LNCAP (cell line): ENCODE measurements around the gene FBXO10.

Source experiments
- TF ChIP-seq, protein P1 (sequence below): fragments of 450-650 bp; IDR thresholded peaks from 2 replicates; pipeline ENCODE4 v1.5.1; 2017; ENCODE audit warnings: mild to moderate bottlenecking

FBXO10 gene

GRCh38 chr9:37620396-37620795, 44.2 kb upstream of the FBXO10 start:
- TF ChIP-seq, protein P1, sequence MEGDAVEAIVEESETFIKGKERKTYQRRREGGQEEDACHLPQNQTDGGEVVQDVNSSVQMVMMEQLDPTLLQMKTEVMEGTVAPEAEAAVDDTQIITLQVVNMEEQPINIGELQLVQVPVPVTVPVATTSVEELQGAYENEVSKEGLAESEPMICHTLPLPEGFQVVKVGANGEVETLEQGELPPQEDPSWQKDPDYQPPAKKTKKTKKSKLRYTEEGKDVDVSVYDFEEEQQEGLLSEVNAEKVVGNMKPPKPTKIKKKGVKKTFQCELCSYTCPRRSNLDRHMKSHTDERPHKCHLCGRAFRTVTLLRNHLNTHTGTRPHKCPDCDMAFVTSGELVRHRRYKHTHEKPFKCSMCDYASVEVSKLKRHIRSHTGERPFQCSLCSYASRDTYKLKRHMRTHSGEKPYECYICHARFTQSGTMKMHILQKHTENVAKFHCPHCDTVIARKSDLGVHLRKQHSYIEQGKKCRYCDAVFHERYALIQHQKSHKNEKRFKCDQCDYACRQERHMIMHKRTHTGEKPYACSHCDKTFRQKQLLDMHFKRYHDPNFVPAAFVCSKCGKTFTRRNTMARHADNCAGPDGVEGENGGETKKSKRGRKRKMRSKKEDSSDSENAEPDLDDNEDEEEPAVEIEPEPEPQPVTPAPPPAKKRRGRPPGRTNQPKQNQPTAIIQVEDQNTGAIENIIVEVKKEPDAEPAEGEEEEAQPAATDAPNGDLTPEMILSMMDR, result no peak

- TF ChIP-seq, protein P1, result no peak
Observed at GRCh38 chr9:37619806-37620205, 43.6 kb upstream of the FBXO10 start.

DNA sequence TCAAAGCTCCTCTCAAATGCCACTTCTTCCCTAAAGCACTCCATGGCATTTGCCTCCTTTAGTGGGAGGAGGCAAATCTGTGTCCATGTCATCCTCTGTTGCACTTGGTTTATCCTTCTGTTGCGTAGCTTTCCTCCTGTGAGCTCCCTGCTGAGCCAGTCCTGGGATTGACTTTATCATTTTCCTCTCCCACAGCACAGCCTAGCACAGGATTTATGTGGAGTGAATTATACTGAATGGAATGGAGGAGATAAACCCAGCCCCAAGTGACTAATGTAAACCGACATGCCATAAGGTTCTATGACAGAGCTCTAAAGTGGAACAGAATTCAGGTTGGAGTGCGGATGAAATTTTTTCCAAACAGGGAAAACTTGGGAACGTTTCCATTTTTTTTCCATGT, 42.6 kb upstream of the FBXO10 start:
- TF ChIP-seq, protein P1, result no peak

DNA sequence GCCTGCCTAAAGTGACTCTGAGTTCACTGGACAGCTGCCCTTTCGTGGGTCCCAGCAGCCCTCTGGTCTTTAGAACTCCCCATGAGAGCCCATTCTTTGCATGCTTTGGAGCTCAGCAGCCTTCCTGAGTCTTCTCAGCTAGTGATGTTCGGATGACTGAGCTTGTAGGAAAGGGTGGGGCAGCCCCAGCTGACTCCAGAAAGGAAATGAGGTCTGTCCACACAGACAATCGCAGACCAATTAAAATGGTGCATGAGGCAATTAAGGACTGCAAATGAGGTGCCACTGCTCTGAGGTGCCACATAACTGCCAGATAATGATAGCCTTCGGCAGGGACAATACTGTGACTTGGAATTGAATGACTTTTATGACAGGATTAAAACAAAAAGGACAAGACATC, 41.7 kb upstream of the FBXO10 start:
- TF ChIP-seq, protein P1, result no peak

DNA sequence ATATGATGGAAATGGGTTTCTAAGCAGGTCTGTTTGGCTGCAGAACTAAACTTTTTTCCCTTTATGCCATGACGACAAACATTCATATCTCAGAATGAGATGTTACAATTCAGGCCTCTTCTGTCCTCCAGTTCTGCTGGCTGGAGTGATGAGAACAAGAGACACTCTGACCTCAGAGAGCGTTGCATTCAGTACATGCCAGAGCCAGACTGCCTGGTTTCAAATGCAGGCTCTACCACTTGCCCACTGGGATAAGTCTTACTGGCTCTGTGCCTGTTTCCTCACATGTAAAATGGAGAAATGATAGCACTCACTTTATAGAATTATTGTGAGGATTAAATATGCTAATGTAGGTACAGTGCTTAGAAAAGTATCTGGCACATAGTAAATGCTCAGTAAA, 41.0 kb upstream of the FBXO10 start:
- TF ChIP-seq, protein P1, result no peak

DNA sequence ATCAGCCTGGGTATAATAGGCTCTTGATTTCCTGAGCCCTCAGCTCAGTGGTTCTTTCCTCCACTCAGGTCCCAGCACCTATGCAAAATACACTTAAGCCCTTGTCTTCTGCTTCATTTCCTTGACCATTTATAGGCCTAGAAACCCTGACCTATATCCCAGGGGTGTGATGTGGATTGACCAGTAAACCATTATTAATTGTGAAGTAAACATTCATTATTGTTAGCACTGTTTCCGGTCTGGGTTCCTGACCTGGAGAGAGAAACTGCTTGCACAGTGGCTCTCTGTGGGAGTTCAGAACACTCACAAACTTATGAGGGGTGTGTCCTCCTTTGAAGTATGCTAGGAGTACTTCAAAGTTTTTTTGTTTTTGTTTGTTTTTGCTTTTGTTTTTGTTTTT, 35.8 kb upstream of the FBXO10 start:
- TF ChIP-seq, protein P1, result no peak

DNA sequence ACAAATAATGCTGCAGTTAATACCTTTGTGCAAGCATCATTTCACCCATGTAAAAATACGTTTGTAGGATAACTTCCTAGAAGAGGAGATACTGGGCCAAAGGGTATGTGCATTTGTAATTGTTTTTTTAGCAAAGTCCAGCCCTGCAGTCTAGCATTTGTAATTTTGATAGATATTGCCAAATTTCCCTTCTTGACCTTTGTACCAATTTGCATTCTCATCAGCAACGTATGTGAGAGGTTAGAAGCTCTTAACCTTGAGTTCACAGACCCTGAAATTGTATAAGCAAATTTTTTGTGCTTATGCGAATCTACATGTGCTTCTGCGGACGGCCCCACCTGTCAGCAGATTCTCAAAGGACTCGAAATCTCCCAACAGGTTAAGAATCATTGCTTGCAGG, 34.8 kb upstream of the FBXO10 start:
- TF ChIP-seq, protein P1, result no peak

- TF ChIP-seq, protein P1, result no peak
Observed at GRCh38 chr9:37609735-37610397, 33.7 kb upstream of the FBXO10 start.
